ENCODE data around the gene SLC19A2.
"Not testable (repeated sequence)": the region's sequence is repeated elsewhere in the genome, so short reads cannot be mapped to it uniquely, and the experiment has no call there.

The SLC19A2 gene, protein sequence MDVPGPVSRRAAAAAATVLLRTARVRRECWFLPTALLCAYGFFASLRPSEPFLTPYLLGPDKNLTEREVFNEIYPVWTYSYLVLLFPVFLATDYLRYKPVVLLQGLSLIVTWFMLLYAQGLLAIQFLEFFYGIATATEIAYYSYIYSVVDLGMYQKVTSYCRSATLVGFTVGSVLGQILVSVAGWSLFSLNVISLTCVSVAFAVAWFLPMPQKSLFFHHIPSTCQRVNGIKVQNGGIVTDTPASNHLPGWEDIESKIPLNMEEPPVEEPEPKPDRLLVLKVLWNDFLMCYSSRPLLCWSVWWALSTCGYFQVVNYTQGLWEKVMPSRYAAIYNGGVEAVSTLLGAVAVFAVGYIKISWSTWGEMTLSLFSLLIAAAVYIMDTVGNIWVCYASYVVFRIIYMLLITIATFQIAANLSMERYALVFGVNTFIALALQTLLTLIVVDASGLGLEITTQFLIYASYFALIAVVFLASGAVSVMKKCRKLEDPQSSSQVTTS

GRCh38 chr1:169485431-169486280 is at the start of gene SLC19A2:
SLC19A2 (minus strand) TSS chr1:169485944; CDS start chr1:169485766, 178 bp downstream.
- Histone ChIP-seq H3K36me3 (ENCODE audit: control insufficient read depth, low read depth, low read length) (no peaks in the 10 kb centered on the region), H3K4me1 (ENCODE audit: control insufficient read depth, low read depth, low read length) (peaks cover 43% of the 10 kb centered on the region), H3K27me3 (ENCODE audit: control insufficient read depth, insufficient read depth, low read length) (no peaks in the 10 kb centered on the region), H3K9me3 (ENCODE audit: control insufficient read depth, low read depth, low read length) (no peaks in the 10 kb centered on the region), H3K27ac (ENCODE audit: low read length) (peak within 1 kb of the TSS; percentile 64), H3K9ac (ENCODE audit: low read length) (peak within 1 kb of the TSS; percentile 77), H3K4me3 (ENCODE audit: low read length) (peak within 1 kb of the TSS; percentile 69)

DNA sequence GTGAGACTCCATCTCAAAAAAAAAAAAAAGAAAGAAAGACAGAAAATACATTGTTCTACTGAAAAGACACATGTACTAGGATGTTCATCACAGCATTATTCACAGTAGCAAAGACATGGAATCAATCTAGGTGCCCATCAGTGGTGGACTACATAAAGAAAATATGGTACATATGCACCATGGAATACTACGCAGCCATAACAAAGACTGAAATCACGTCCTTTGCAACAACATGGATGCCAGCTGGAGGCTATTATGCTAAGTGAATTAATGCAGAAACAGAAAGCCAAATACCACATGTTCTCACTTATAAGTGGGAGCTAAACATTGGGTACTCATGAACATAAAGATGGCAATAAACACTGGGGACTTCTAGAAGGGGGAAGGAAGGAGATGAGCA is 48.9 kb upstream of the SLC19A2 start:
- Histone ChIP-seq H3K4me1 (ENCODE audit: control insufficient read depth, low read depth, low read length) (peaks cover 6% of the 10 kb centered on the region), H3K27ac (ENCODE audit: low read length) (no peak overlapping the region), H3K36me3 (ENCODE audit: control insufficient read depth, low read depth, low read length) (no peaks in the 10 kb centered on the region), H3K9me3 (ENCODE audit: control insufficient read depth, low read depth, low read length) (no peaks in the 10 kb centered on the region), H3K27me3 (ENCODE audit: control insufficient read depth, insufficient read depth, low read length) (no peaks in the 10 kb centered on the region), H3K4me3 (ENCODE audit: low read length) (no peak overlapping the region), H3K9ac (ENCODE audit: low read length) (no peak overlapping the region)

DNA sequence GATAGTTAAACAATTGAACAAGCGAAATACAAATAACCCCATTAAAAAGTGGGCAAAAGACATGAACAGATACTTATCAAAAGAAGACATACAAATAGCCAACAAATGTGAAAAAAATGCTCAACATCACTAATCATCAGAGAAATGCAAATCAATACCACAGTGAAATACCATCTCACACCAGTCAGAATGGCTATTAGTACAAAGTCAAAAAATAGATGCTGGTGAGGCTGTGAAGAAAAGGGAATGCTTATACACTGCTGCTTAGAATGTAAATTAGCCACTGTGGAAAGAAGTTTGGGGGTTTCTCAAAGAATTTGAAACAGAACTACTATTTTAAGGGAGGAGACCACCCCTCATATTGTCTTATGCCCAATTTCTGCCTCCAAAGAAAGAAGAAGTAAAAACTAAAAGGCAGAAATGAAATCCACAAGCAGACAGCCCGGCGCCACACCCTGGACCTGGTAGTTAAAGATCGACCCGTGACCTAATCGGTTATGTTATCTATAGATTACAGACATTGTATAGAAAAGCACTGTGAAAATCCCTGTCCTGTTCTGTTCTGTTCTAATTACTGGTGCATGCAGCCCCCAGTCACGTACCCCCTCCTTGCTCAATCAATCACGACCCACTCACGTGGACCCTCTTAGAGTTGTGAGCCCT is 47.9 kb upstream of the SLC19A2 start:
- not testable (repeated sequence) for H3K36me3 ChIP-seq (ENCODE audit: control insufficient read depth, low read depth, low read length); H3K9ac ChIP-seq (ENCODE audit: low read length); H3K27me3 ChIP-seq (ENCODE audit: control insufficient read depth, insufficient read depth, low read length); H3K4me3 ChIP-seq (ENCODE audit: low read length); H3K27ac ChIP-seq (ENCODE audit: low read length); H3K9me3 ChIP-seq (ENCODE audit: control insufficient read depth, low read depth, low read length)
- peaks cover 16% of the 10 kb centered on the region for H3K4me1 ChIP-seq (ENCODE audit: control insufficient read depth, low read depth, low read length)

GRCh38 chr1:169530448-169530847 is 44.7 kb upstream of the SLC19A2 start:
- no peak overlapping the region for H3K4me3 ChIP-seq (ENCODE audit: low read length)
- no peaks in the 10 kb centered on the region for H3K36me3 ChIP-seq (ENCODE audit: control insufficient read depth, low read depth, low read length)
- H3K27me3 ChIP-seq (ENCODE audit: control insufficient read depth, insufficient read depth, low read length): no peaks in the 10 kb centered on the region
- H3K9me3 ChIP-seq (ENCODE audit: control insufficient read depth, low read depth, low read length): no peaks in the 10 kb centered on the region
- peaks cover 23% of the 10 kb centered on the region for H3K4me1 ChIP-seq (ENCODE audit: control insufficient read depth, low read depth, low read length)
- H3K27ac ChIP-seq (ENCODE audit: low read length): no peak overlapping the region
- H3K9ac ChIP-seq (ENCODE audit: low read length): no peak overlapping the region

DNA sequence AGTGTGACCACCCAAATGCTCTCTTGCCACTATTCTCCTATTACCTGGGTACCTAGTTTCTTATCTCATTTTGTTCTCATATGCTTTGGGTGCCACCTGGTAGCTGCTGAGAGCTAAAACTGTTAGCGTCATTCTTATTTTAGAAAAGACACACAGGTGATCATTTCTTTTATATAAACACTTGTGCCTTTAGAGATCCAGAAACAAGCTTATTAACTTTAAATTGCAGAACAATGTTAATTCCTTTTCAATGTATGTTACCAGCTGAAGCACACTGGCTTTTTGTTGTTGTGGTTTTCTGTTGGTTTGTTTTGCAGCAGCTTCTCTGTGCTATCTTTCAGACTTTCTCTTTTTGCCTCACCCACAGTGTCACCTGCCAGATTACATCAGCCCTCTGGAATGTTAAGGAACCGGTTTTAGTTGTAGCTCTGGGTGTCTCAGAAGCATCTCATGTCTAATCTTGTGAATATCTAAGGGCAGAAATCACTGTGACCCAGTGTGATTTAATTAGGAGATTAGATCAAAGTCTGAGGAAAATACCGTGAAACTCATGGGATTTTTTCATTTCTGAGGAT is 43.4 kb upstream of the SLC19A2 start:
- Histone ChIP-seq H3K27ac (ENCODE audit: low read length) (peak overlapping the region; percentile 62), H3K36me3 (ENCODE audit: control insufficient read depth, low read depth, low read length) (no peaks in the 10 kb centered on the region), H3K4me3 (ENCODE audit: low read length) (peak overlapping the region; percentile 3), H3K4me1 (ENCODE audit: control insufficient read depth, low read depth, low read length) (peaks cover 23% of the 10 kb centered on the region), H3K9me3 (ENCODE audit: control insufficient read depth, low read depth, low read length) (no peaks in the 10 kb centered on the region), H3K27me3 (ENCODE audit: control insufficient read depth, insufficient read depth, low read length) (no peaks in the 10 kb centered on the region), H3K9ac (ENCODE audit: low read length) (peak overlapping the region; percentile 33)

GRCh38 chr1:169528215-169529067 is 42.7 kb upstream of the SLC19A2 start:
- H3K9me3 ChIP-seq (ENCODE audit: control insufficient read depth, low read depth, low read length): no peaks in the 10 kb centered on the region
- H3K27ac ChIP-seq (ENCODE audit: low read length): peak overlapping the region; percentile 62
- peak overlapping the region; percentile 25 for H3K9ac ChIP-seq (ENCODE audit: low read length)
- no peaks in the 10 kb centered on the region for H3K27me3 ChIP-seq (ENCODE audit: control insufficient read depth, insufficient read depth, low read length)
- peak overlapping the region; percentile 3 for H3K4me3 ChIP-seq (ENCODE audit: low read length)
- no peaks in the 10 kb centered on the region for H3K36me3 ChIP-seq (ENCODE audit: control insufficient read depth, low read depth, low read length)
- peaks cover 23% of the 10 kb centered on the region for H3K4me1 ChIP-seq (ENCODE audit: control insufficient read depth, low read depth, low read length)

DNA sequence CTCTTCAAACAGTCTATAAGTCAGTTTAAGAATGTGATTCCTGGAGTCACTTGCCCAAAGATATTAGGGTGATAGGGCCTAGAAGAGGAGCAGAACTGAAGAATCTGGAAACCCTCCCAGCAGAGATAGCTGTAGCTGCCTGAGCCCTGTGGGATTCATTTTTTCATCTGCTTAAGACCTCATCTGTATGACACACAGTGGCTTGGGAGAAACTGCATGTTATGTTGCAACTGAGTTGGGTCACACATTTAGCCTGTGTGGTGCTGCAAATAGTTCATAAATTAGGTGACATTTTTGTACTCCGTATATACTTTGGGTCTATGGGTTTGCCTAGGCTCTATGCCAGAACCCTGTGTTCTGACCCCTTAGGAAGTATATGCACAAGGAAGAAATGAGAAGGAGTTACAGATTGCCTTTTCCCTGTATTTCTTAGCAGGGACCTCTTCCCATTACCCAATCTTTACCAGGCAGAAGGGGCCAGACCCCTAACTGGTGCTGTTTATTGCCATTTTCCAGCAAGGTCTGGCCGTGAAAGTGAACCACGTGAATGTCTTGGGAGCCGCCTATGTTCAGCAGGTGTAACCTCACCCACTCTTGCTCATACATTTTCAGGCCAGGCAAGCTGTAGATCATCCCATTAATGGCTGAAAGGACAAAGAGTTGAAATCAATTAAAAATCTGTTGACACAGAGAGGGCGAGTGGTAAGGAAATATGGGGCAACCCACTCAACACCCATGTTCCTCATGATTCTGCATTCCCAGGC is 41.9 kb upstream of the SLC19A2 start:
- no peak overlapping the region for H3K9ac ChIP-seq (ENCODE audit: low read length)
- no peaks in the 10 kb centered on the region for H3K36me3 ChIP-seq (ENCODE audit: control insufficient read depth, low read depth, low read length)
- H3K9me3 ChIP-seq (ENCODE audit: control insufficient read depth, low read depth, low read length): no peaks in the 10 kb centered on the region
- no peaks in the 10 kb centered on the region for H3K27me3 ChIP-seq (ENCODE audit: control insufficient read depth, insufficient read depth, low read length)
- H3K4me1 ChIP-seq (ENCODE audit: control insufficient read depth, low read depth, low read length): peaks cover 23% of the 10 kb centered on the region
- no peak overlapping the region for H3K4me3 ChIP-seq (ENCODE audit: low read length)
- H3K27ac ChIP-seq (ENCODE audit: low read length): no peak overlapping the region

DNA sequence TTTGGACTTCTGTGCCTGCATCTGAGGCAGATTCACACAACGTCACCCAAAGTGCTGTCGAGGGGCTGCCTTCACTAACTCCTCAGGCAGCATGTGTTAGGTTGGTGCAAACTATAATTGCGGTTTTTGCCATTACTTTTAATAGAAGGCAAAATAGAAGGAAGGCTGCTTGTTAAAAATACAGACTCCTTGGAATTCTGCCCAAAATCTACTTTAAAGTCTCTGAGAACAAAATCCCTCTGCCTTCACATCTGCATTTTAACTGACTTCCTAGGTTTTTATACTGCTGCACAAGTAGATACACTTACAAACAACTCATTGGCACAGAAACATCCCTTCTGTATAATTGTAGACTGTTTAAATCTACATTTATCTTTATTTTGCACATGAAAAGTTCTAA is 41.3 kb upstream of the SLC19A2 start:
- H3K27me3 ChIP-seq (ENCODE audit: control insufficient read depth, insufficient read depth, low read length): no peaks in the 10 kb centered on the region
- H3K27ac ChIP-seq (ENCODE audit: low read length): no peak overlapping the region
- no peak overlapping the region for H3K4me3 ChIP-seq (ENCODE audit: low read length)
- no peaks in the 10 kb centered on the region for H3K36me3 ChIP-seq (ENCODE audit: control insufficient read depth, low read depth, low read length)
- H3K4me1 ChIP-seq (ENCODE audit: control insufficient read depth, low read depth, low read length): peaks cover 23% of the 10 kb centered on the region
- H3K9me3 ChIP-seq (ENCODE audit: control insufficient read depth, low read depth, low read length): no peaks in the 10 kb centered on the region
- H3K9ac ChIP-seq (ENCODE audit: low read length): no peak overlapping the region

GRCh38 chr1:169526120-169526832 is 40.5 kb upstream of the SLC19A2 start:
- H3K4me1 ChIP-seq (ENCODE audit: control insufficient read depth, low read depth, low read length): peaks cover 23% of the 10 kb centered on the region
- no peaks in the 10 kb centered on the region for H3K36me3 ChIP-seq (ENCODE audit: control insufficient read depth, low read depth, low read length)
- no peak overlapping the region for H3K4me3 ChIP-seq (ENCODE audit: low read length)
- H3K27me3 ChIP-seq (ENCODE audit: control insufficient read depth, insufficient read depth, low read length): no peaks in the 10 kb centered on the region
- no peak overlapping the region for H3K27ac ChIP-seq (ENCODE audit: low read length)
- no peaks in the 10 kb centered on the region for H3K9me3 ChIP-seq (ENCODE audit: control insufficient read depth, low read depth, low read length)
- H3K9ac ChIP-seq (ENCODE audit: low read length): no peak overlapping the region
